Measurements from ENCODE around the gene SLC38A4. TPM values are rescaled to one million over a fixed set of nuclear protein-coding genes. Genes with fewer than 3 reads are reported as not detected.

The SLC38A4 gene
- total RNA-seq, 1 experiment from 2014 or later: 0.96 TPM

GRCh38 chr12:46788072-46788887 lies 37.5 kb downstream of the SLC38A4 start:
- no peak overlapping the region for H3K27ac Mint-ChIP-seq
- no CpG with 5 or more reads among the region's 5 CpGs for WGBS (ENCODE audit: extremely low coverage, insufficient read length, low lambda C conversion rate)
- no peak overlapping the region for H3K4me3 Mint-ChIP-seq

More at GRCh38 chr12:46788072-46788887, 37.5 kb downstream of the SLC38A4 start:
- H3K9ac ChIP-seq (ENCODE audit: extremely low read depth, insufficient read length, low read length): no peak overlapping the region
- no peak overlapping the region for H2BK15ac ChIP-seq (ENCODE audit: low read depth, low read length)
- no peak overlapping the region for H4K8ac ChIP-seq (replicated peaks; ENCODE audit: insufficient read length, low read depth, low read length)
- H3K79me1 ChIP-seq (ENCODE audit: insufficient read depth, low read depth, low read length, poor library complexity, severe bottlenecking): no peaks in the 10 kb centered on the region
- peaks cover 1% of the 10 kb centered on the region; the same call in 1 of the 2 replicates for H3K27me3 Mint-ChIP-seq (ENCODE audit: low read depth)
- H3K56ac ChIP-seq (ENCODE audit: insufficient read length, low read depth, low read length): no peak overlapping the region
- no peaks in the 10 kb centered on the region for H3K23me2 ChIP-seq (ENCODE audit: insufficient read length, low read depth, low read length, poor library complexity, severe bottlenecking)
- no peak overlapping the region for H4K91ac ChIP-seq (ENCODE audit: insufficient read length, low read depth, low read length)
- H3K23ac ChIP-seq (ENCODE audit: insufficient read length, low read depth, low read length): no peak overlapping the region
- no peak overlapping the region for H3K4me2 ChIP-seq (ENCODE audit: insufficient read depth, insufficient read length, low read length)
- no peaks in the 10 kb centered on the region for H3K79me2 ChIP-seq (ENCODE audit: insufficient read depth, low read length)
- H3K18ac ChIP-seq (ENCODE audit: insufficient read length, low read depth, low read length): no peak overlapping the region
- no peak overlapping the region for H4K5ac ChIP-seq (ENCODE audit: insufficient read length, low read depth, low read length)
- no peak overlapping the region for H2BK12ac ChIP-seq (ENCODE audit: insufficient read length, low read depth, low read length)
- H2BK20ac ChIP-seq (ENCODE audit: low read depth, low read length, poor library complexity, severe bottlenecking): no peak overlapping the region
- no peaks in the 10 kb centered on the region for H3K9me3 ChIP-seq (ENCODE audit: control insufficient read depth, low read depth, low read length)
- no peak for TF ChIP-seq CTCF (conservative IDR thresholded peaks at IDR 0.05)
- no peak overlapping the region for H3K4ac ChIP-seq (ENCODE audit: low read depth, low read length)
- H2BK5ac ChIP-seq (ENCODE audit: insufficient read length, low read length): no peak overlapping the region
- H3K4me1 Mint-ChIP-seq: peaks cover 4 to 8% of the 10 kb centered on the region in 2 experiments; a peak in 3 of 4 replicates
- H2AK5ac ChIP-seq (ENCODE audit: insufficient read length, low read length): no peak overlapping the region
- no peak overlapping the region for H2AFZ ChIP-seq (ENCODE audit: low read length)
- no peak overlapping the region for H2BK120ac ChIP-seq (ENCODE audit: low read depth, low read length, poor library complexity, severe bottlenecking)
- H3T11ph ChIP-seq (ENCODE audit: low read length): no peak overlapping the region
- H3K36me3 Mint-ChIP-seq (ENCODE audit: insufficient read depth in 1 of 3, low read depth in 3 of 3): no peaks in the 10 kb centered on the region
- H4K20me1 ChIP-seq (ENCODE audit: control insufficient read depth, insufficient read depth, insufficient read length): no peaks in the 10 kb centered on the region
- no peaks in the 10 kb centered on the region for H3K9me3 Mint-ChIP-seq
- no peak overlapping the region for H3K27ac ChIP-seq (ENCODE audit: insufficient read length, low read depth, low read length)
- peaks cover 2% of the 10 kb centered on the region; the same call in 1 of the 2 replicates for H3K4me1 ChIP-seq (ENCODE audit: insufficient read depth, low read length)
- DNase-seq: no peak
- no peaks in the 10 kb centered on the region for H3K27me3 ChIP-seq (ENCODE audit: insufficient read depth, low read length)
- no peak overlapping the region for H3K14ac ChIP-seq (ENCODE audit: insufficient read depth, low read length)
